ENCODE data around the gene SLC6A2. TPM values are rescaled to one million over a fixed set of nuclear protein-coding genes. Genes with fewer than 3 reads are reported as not detected.

Gene SLC6A2
- total and polyA plus RNA-seq, 2 experiments from 2014 or later, result 0.35 to 0.39 TPM

DNA sequence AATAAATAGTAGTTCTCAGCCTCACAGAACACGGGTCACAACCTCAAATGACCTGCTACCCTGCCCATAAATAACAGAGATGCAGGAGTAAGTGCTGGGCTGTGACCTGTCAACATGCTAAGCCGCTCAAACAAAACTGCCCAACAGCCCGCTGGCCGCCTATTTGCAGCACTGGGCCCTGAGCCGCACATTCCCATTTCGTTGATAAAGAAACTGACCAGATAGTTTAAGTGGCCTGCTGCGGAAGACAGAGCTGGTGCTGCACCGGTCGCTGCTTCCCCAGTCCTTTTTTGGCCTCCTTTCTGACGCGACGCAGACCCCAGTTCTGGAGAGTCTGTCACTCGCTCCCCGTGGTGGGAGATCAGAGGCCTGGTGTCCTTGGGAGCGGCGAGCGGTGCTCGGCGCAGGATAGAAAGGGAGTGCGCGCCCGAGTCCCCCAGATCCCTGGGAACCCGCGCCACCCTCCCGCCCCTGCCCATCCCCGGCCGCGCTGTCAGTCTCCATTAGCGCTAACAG lies 349 bp upstream of the SLC6A2 start:
- Mint-ChIP-seq H3K27ac (no peak overlapping the region), H3K4me3 (no peak overlapping the region), H3K9me3 (no peaks in the 10 kb centered on the region; the same call in 2 of the 3 replicates), H3K36me3 (ENCODE audit: low read depth) (no peaks in the 10 kb centered on the region), H3K27me3 (ENCODE audit: insufficient read depth, low read depth, poor library complexity) (peaks cover 49% of the 10 kb centered on the region), H3K4me1 (peaks cover 7% of the 10 kb centered on the region; the same call in 2 of the 3 replicates)
- Histone ChIP-seq H3K36me3 (ENCODE audit: insufficient read depth) (no peaks in the 10 kb centered on the region), H3K4me1 (ENCODE audit: insufficient read depth) (no peaks in the 10 kb centered on the region), H3K27ac (ENCODE audit: low read depth) (no peak overlapping the region), H3F3A (replicated peaks; ENCODE audit: low read depth) (no peaks in the 10 kb centered on the region), H3K9me2 (ENCODE audit: insufficient read depth) (no peaks in the 10 kb centered on the region), H4K20me1 (replicated peaks; ENCODE audit: insufficient read depth) (no peaks in the 10 kb centered on the region), H3K79me2 (replicated peaks; ENCODE audit: insufficient read depth) (no peaks in the 10 kb centered on the region), H3K4me3 (peak overlapping the region; percentile 73), H2AFZ (peak overlapping the region; percentile 99), H3K27me3 (ENCODE audit: insufficient read depth) (peaks cover 71% of the 10 kb centered on the region), H3K4me2 (peak overlapping the region; percentile 94)
- DNase-seq (ENCODE audit: low spot score), result no peak
- no peak for TF ChIP-seq CREB1 (CRISPR knock-in tag; IDR thresholded peaks at IDR 0.05; ENCODE audit: low read depth)
- no peak for TF ChIP-seq ZNF331 (CRISPR knock-in tag; IDR thresholded peaks at IDR 0.05; ENCODE audit: low read depth)
- TF ChIP-seq POLR2AphosphoS5 (IDR thresholded peaks at IDR 0.05; ENCODE audit: low read depth), result no peak
- TF ChIP-seq EZH2phosphoT487 (IDR thresholded peaks at IDR 0.05; ENCODE audit: unreplicated experiment), result no peak
- TF ChIP-seq, protein P1, sequence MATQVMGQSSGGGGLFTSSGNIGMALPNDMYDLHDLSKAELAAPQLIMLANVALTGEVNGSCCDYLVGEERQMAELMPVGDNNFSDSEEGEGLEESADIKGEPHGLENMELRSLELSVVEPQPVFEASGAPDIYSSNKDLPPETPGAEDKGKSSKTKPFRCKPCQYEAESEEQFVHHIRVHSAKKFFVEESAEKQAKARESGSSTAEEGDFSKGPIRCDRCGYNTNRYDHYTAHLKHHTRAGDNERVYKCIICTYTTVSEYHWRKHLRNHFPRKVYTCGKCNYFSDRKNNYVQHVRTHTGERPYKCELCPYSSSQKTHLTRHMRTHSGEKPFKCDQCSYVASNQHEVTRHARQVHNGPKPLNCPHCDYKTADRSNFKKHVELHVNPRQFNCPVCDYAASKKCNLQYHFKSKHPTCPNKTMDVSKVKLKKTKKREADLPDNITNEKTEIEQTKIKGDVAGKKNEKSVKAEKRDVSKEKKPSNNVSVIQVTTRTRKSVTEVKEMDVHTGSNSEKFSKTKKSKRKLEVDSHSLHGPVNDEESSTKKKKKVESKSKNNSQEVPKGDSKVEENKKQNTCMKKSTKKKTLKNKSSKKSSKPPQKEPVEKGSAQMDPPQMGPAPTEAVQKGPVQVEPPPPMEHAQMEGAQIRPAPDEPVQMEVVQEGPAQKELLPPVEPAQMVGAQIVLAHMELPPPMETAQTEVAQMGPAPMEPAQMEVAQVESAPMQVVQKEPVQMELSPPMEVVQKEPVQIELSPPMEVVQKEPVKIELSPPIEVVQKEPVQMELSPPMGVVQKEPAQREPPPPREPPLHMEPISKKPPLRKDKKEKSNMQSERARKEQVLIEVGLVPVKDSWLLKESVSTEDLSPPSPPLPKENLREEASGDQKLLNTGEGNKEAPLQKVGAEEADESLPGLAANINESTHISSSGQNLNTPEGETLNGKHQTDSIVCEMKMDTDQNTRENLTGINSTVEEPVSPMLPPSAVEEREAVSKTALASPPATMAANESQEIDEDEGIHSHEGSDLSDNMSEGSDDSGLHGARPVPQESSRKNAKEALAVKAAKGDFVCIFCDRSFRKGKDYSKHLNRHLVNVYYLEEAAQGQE (IDR thresholded peaks at IDR 0.05; ENCODE audit: unreplicated experiment), result no peak
- ATAC-seq, result no peak

DNA sequence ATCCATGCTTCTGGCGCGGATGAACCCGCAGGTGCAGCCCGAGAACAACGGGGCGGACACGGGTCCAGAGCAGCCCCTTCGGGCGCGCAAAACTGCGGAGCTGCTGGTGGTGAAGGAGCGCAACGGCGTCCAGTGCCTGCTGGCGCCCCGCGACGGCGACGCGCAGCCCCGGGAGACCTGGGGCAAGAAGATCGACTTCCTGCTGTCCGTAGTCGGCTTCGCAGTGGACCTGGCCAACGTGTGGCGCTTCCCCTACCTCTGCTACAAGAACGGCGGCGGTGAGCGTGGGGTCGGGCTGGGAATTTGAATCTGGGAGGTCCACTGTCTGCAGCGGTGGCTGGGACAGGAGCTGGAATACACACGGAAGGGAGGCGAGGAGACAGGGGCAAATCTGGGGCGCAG lies 904 bp downstream of the SLC6A2 start:
- Mint-ChIP-seq H3K36me3 (ENCODE audit: low read depth) (no peaks in the 10 kb centered on the region), H3K4me1 (peaks cover 7% of the 10 kb centered on the region; the same call in 2 of the 3 replicates), H3K4me3 (peak overlapping the region; percentile 82; the same call in 2 of the 3 replicates), H3K27ac (no peak overlapping the region), H3K9me3 (no peaks in the 10 kb centered on the region; the same call in 2 of the 3 replicates), H3K27me3 (ENCODE audit: insufficient read depth, low read depth, poor library complexity) (peaks cover 44% of the 10 kb centered on the region)
- Histone ChIP-seq H3F3A (replicated peaks; ENCODE audit: low read depth) (no peaks in the 10 kb centered on the region), H4K20me1 (replicated peaks; ENCODE audit: insufficient read depth) (no peaks in the 10 kb centered on the region; the same call in 1 of the 2 replicates), H3K27me3 (ENCODE audit: insufficient read depth) (peaks cover 71% of the 10 kb centered on the region), H3K36me3 (ENCODE audit: insufficient read depth) (no peaks in the 10 kb centered on the region), H3K79me2 (replicated peaks; ENCODE audit: insufficient read depth) (no peaks in the 10 kb centered on the region), H3K4me3 (peak overlapping the region; percentile 73), H3K4me1 (ENCODE audit: insufficient read depth) (no peaks in the 10 kb centered on the region), H3K4me2 (peak overlapping the region; percentile 94), H3K27ac (ENCODE audit: low read depth) (no peak overlapping the region), H3K9me2 (ENCODE audit: insufficient read depth) (no peaks in the 10 kb centered on the region), H2AFZ (peak overlapping the region; percentile 99)
- ATAC-seq (peak; percentile 47), DNase-seq (ENCODE audit: low spot score) (no peak)
- TF ChIP-seq, protein P2, sequence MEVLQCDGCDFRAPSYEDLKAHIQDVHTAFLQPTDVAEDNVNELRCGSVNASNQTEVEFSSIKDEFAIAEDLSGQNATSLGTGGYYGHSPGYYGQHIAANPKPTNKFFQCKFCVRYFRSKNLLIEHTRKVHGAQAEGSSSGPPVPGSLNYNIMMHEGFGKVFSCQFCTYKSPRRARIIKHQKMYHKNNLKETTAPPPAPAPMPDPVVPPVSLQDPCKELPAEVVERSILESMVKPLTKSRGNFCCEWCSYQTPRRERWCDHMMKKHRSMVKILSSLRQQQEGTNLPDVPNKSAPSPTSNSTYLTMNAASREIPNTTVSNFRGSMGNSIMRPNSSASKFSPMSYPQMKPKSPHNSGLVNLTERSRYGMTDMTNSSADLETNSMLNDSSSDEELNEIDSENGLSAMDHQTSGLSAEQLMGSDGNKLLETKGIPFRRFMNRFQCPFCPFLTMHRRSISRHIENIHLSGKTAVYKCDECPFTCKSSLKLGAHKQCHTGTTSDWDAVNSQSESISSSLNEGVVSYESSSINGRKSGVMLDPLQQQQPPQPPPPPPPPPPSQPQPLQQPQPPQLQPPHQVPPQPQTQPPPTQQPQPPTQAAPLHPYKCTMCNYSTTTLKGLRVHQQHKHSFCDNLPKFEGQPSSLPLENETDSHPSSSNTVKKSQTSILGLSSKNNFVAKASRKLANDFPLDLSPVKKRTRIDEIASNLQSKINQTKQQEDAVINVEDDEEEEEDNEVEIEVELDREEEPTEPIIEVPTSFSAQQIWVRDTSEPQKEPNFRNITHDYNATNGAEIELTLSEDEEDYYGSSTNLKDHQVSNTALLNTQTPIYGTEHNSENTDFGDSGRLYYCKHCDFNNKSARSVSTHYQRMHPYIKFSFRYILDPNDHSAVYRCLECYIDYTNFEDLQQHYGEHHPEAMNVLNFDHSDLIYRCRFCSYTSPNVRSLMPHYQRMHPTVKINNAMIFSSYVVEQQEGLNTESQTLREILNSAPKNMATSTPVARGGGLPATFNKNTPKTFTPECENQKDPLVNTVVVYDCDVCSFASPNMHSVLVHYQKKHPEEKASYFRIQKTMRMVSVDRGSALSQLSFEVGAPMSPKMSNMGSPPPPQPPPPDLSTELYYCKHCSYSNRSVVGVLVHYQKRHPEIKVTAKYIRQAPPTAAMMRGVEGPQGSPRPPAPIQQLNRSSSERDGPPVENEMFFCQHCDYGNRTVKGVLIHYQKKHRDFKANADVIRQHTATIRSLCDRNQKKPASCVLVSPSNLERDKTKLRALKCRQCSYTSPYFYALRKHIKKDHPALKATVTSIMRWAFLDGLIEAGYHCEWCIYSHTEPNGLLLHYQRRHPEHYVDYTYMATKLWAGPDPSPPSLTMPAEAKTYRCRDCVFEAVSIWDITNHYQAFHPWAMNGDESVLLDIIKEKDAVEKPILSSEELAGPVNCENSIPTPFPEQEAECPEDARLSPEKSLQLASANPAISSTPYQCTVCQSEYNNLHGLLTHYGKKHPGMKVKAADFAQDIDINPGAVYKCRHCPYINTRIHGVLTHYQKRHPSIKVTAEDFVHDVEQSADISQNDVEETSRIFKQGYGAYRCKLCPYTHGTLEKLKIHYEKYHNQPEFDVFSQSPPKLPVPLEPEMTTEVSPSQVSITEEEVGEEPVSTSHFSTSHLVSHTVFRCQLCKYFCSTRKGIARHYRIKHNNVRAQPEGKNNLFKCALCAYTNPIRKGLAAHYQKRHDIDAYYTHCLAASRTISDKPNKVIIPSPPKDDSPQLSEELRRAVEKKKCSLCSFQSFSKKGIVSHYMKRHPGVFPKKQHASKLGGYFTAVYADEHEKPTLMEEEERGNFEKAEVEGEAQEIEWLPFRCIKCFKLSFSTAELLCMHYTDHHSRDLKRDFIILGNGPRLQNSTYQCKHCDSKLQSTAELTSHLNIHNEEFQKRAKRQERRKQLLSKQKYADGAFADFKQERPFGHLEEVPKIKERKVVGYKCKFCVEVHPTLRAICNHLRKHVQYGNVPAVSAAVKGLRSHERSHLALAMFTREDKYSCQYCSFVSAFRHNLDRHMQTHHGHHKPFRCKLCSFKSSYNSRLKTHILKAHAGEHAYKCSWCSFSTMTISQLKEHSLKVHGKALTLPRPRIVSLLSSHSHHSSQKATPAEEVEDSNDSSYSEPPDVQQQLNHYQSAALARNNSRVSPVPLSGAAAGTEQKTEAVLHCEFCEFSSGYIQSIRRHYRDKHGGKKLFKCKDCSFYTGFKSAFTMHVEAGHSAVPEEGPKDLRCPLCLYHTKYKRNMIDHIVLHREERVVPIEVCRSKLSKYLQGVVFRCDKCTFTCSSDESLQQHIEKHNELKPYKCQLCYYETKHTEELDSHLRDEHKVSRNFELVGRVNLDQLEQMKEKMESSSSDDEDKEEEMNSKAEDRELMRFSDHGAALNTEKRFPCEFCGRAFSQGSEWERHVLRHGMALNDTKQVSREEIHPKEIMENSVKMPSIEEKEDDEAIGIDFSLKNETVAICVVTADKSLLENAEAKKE (CRISPR knock-in tag; IDR thresholded peaks at IDR 0.05), result no peak
- peak; percentile 33 for TF ChIP-seq EZH2 (IDR thresholded peaks at IDR 0.05; ENCODE audit: low read depth, unreplicated experiment)
